GM21515 (cell line): ENCODE measurements around the gene NXF3.
"Not testable (repeated sequence)": the region's sequence is repeated elsewhere in the genome, so short reads cannot be mapped to it uniquely, and the experiment has no call there.

Source experiments
- ATAC-seq: cut with Tn5 transposase; IDR thresholded peaks from one replicate; pipeline ENCODE4 v1.9.1; 2021; ENCODE audit not compliant: unreplicated experiment

Gene NXF3

GRCh38 chrX:103052625-103053024 lies 40.3 kb downstream of the NXF3 start:
- no peak for ATAC-seq

- ATAC-seq: no peak
Observed at GRCh38 chrX:103051260-103051789, 41.6 kb downstream of the NXF3 start.

GRCh38 chrX:103033371-103033770 lies 59.6 kb downstream of the NXF3 start:
- ATAC-seq: not testable (repeated sequence)
